ENCODE data around the gene HAUS7. TPM values are rescaled to one million over a fixed set of nuclear protein-coding genes. Genes with fewer than 3 reads are reported as not detected.

The HAUS7 gene
- total and polyA plus RNA-seq, 2 of the 8 experiments (the other 6 are each of a cell fraction or from before 2014, with no cell fraction given) = 45.4 to 54.0 TPM

- no peak for TF ChIP-seq CTCF (IDR thresholded peaks at IDR 0.05; ENCODE audit: control extremely low read depth in 1 of 3, insufficient read depth in 1 of 3, low read depth in 1 of 3, low read length in 3 of 3)
- no peak for TF ChIP-seq HDAC2 (IDR thresholded peaks at IDR 0.05; ENCODE audit: borderline replicate concordance in 1 of 2, low read depth in 2 of 2, low read length in 2 of 2)
- TF ChIP-seq RBBP5 (IDR thresholded peaks at IDR 0.05; ENCODE audit: borderline replicate concordance, low read depth, low read length) = no peak
These were observed 48.5 kb downstream of the HAUS7 start (continued) for GRCh38 chrX:153421856-153422255.
